Central memory CD8-positive, alpha-beta T cell (primary cell): ENCODE results near the gene PCDH9.

Experiments used
- ATAC-seq: fragments of 150-1000 bp; cut with Tn5 transposase; replicated peaks from 2 replicates; pipeline ENCODE4 v1.10.0; 2022; ENCODE audit warnings: mild to moderate bottlenecking, moderate FRiP score, moderate number of reproducible peaks; ENCODE audit not compliant: poor library complexity, severe bottlenecking; ENCODE audit errors: extremely low read depth
- DNase-seq, 2 donors: peaks; one replicate each; pipeline ENCODE4 v3.0.0; 2021; ENCODE audit warnings: low spot score in 2 of 2
- H3K27ac Mint-ChIP-seq: one replicate; pipeline ENCODE4 v1.8.0; 2022; ENCODE audit warnings: low read depth, mild to moderate bottlenecking, moderate library complexity, mixed read lengths
- H3K27me3 Mint-ChIP-seq: one replicate; pipeline ENCODE4 v1.8.0; 2022; ENCODE audit warnings: mixed read lengths
- H3K36me3 Mint-ChIP-seq: one replicate; pipeline ENCODE4 v1.8.0; 2022; ENCODE audit warnings: mild to moderate bottlenecking, moderate library complexity, mixed read lengths; ENCODE audit not compliant: insufficient read depth
- H3K4me1 Mint-ChIP-seq: one replicate; pipeline ENCODE4 v1.8.0; 2022; ENCODE audit warnings: mixed read lengths
- H3K4me3 Mint-ChIP-seq: one replicate; pipeline ENCODE4 v1.8.0; 2022; ENCODE audit warnings: mild to moderate bottlenecking, moderate library complexity, mixed read lengths
- H3K9me3 Mint-ChIP-seq: one replicate; pipeline ENCODE4 v1.8.0; 2022; ENCODE audit warnings: mixed read lengths

PCDH9 gene

DNA sequence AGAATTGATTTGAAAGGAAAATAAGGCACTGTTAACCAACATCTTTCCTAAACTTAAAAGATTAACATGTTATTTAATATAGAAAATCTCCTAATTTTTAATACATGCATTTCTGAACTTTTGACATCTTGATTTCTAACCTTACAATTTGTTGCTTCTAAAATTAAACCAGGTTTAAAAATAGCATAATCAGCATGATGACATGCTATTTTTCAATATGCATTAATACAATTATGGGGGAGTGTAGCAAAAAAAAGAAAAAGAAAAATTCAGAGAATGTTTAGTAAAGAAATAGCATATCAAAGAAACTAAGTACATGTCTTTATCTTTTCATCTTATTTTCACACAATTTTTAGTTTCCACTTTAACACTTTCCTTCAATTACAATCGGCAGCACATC lies 98.7 kb downstream of the PCDH9 start:
- ATAC-seq, result no peak
- Mint-ChIP-seq H3K9me3 (peaks cover 5% of the 10 kb centered on the region), H3K4me1 (no peaks in the 10 kb centered on the region), H3K36me3 (no peaks in the 10 kb centered on the region), H3K27ac (no peak overlapping the region), H3K27me3 (no peaks in the 10 kb centered on the region), H3K4me3 (no peak overlapping the region)
- DNase-seq, result no peak

DNA sequence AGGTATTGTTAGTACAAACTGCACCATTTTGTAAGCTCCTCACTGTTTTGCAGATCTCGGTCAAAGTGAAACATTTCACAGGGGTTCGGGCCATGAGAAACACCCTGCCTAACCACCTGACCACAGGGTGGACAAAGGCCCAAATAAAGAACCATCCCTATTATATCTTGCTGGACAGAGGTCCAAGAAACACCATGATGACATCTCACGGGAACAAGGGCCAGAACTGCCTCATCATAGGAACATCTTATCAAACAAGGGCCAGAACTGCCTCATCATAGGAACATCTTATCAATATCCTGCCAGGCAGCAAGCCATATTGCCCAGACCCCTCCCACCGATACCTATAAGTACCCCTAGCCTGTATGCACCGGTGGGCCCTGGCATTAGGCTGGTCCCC lies 99.7 kb downstream of the PCDH9 start:
- Mint-ChIP-seq H3K36me3 (no peaks in the 10 kb centered on the region), H3K9me3 (peaks cover 5% of the 10 kb centered on the region), H3K27me3 (no peaks in the 10 kb centered on the region), H3K4me3 (no peak overlapping the region), H3K4me1 (no peaks in the 10 kb centered on the region), H3K27ac (no peak overlapping the region)
- DNase-seq, result no peak
- ATAC-seq, result no peak

DNA sequence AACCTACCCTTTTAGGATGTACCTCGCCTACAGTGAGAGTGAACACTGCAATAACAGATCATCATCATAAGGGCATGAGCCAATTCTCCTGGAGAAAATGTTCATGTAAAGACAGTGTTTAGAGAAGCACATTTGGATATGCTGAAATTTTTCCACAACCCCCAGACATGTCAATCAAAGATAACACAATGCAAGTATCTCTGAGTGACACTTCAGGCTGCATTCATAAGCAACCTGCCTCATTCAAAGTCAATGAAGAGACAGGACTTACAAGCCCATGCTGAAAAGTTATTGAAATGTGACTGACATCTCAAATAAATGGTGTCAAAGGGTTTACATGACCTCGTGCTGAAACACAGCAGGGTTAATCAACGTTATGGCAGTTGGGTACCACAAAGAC lies 102.0 kb downstream of the PCDH9 start:
- Mint-ChIP-seq H3K9me3 (peaks cover 14% of the 10 kb centered on the region), H3K4me1 (no peaks in the 10 kb centered on the region), H3K27ac (no peak overlapping the region), H3K4me3 (no peak overlapping the region), H3K36me3 (no peaks in the 10 kb centered on the region), H3K27me3 (no peaks in the 10 kb centered on the region)
- DNase-seq (no peak), ATAC-seq (no peak)

DNA sequence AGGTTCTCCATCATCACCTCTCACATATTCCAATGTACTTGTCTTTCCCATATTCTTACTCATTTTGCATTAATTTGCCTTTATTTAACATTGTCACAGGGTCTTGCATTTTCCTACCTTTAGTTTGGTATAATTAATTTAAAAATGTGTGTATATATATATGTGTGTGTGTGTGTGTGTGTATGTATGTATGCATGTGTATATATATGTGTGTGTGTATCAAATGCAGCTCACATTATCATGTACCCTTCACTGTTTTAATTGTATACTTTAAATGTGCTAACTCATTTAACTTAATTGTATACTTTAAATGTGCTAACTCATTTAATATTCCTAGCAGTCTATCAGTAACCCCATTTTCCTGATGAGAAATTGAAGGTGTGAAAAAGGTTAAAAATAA lies 104.5 kb downstream of the PCDH9 start:
- no peak for ATAC-seq
- no peaks in the 10 kb centered on the region for H3K27me3 Mint-ChIP-seq
- H3K36me3 Mint-ChIP-seq, result no peaks in the 10 kb centered on the region
- H3K9me3 Mint-ChIP-seq, result peaks cover 14% of the 10 kb centered on the region
- H3K4me3 Mint-ChIP-seq, result no peak overlapping the region
- H3K4me1 Mint-ChIP-seq, result no peaks in the 10 kb centered on the region
- no peak for DNase-seq
- no peak overlapping the region for H3K27ac Mint-ChIP-seq

DNA sequence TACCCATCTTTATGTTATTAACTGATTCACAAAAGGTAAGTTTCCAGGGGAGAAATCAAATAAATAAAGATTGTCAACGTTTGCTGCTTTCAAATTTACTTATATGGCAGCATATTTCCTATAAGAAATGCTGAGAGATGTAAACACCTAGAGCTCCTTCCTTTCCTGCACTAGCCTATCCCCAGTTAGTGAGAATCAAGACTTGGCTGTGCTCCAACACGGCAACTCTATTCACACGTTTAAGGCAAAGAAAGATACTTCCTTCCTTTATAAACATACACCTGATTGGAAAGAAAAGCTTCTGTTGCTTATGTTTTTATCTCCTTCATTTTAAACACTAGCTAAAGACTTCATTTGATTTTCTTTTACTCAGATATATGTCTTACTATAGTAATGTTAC lies 107.0 kb downstream of the PCDH9 start:
- Mint-ChIP-seq H3K9me3 (peaks cover 15% of the 10 kb centered on the region), H3K36me3 (no peaks in the 10 kb centered on the region), H3K27me3 (no peaks in the 10 kb centered on the region), H3K27ac (no peak overlapping the region), H3K4me3 (no peak overlapping the region), H3K4me1 (no peaks in the 10 kb centered on the region)
- ATAC-seq (no peak), DNase-seq (no peak)

DNA sequence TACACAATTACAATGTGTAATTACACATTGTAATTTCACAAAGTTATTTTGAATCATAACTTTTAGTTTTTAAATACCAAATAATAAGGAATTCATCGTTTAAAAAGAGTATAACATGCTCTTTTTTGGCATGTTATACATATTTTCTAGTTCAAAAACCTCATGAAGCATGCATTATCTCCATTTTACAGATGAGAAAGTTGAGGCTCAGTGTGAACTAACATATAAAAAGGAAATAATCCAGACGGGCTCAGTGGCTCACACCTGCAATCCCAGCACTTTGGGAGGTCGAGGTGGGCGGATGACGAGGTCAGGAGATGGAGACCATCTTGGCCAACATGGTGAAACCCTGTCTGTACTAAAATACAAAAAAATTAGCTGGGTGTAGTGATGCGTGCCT lies 107.9 kb downstream of the PCDH9 start:
- ATAC-seq (no peak), DNase-seq (no peak)
- Mint-ChIP-seq H3K27ac (no peak overlapping the region), H3K27me3 (no peaks in the 10 kb centered on the region), H3K9me3 (peaks cover 17% of the 10 kb centered on the region), H3K4me1 (no peaks in the 10 kb centered on the region), H3K4me3 (no peak overlapping the region), H3K36me3 (no peaks in the 10 kb centered on the region)

DNA sequence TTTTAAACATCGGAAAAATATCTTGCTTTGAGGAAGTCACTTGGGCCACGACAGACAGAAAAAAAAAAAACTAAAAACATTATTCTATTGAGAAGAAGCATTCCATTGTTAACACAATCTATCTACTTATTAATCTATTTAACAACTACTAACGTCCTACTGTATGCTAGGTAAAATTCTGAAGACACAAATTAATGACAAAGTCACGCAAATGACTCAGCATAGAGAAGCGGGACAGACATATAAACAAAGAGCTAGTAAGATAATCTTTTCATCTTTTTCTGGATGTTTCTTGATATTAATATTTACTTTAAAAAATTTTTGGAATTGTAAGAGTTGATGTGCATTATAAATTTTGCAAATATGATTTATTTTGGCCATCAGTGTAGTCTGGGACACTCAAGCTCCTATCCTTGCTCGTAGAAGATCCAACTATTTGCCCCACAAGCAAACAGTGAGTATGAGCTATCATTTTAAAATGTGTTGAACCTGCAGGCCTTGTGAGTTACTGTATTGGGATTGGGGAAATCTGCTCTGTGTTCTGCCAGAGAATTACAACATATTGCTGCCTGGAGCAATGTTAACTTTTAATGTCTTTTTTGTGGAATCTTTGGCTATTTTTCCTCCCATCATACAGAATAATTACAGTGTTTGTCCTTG lies 109.1 kb downstream of the PCDH9 start:
- Mint-ChIP-seq H3K27ac (no peak overlapping the region), H3K4me3 (no peak overlapping the region), H3K36me3 (no peaks in the 10 kb centered on the region), H3K9me3 (peaks cover 20% of the 10 kb centered on the region), H3K4me1 (no peaks in the 10 kb centered on the region), H3K27me3 (no peaks in the 10 kb centered on the region)
- DNase-seq (no peak), ATAC-seq (no peak)

DNA sequence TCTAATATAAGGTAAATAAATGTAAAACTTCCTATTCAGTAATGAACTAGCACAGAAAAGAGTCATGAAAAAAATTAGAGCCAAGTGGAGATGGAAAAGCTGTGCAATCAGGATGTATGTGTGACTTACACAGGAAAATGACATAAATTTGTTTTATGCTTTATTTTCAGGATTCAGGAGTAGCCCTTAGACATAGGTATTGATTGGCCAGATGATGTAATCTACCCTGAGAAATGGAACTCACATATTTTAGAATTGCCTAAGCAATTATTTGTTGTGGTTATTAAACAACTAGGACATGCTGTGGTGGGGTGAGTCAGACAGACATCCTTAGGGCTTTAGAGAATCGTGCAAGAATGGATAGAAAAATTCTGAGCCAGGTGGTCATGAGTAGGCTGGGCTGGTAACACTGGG lies 110.6 kb downstream of the PCDH9 start:
- no peak for ATAC-seq
- H3K36me3 Mint-ChIP-seq, result no peaks in the 10 kb centered on the region

DNA sequence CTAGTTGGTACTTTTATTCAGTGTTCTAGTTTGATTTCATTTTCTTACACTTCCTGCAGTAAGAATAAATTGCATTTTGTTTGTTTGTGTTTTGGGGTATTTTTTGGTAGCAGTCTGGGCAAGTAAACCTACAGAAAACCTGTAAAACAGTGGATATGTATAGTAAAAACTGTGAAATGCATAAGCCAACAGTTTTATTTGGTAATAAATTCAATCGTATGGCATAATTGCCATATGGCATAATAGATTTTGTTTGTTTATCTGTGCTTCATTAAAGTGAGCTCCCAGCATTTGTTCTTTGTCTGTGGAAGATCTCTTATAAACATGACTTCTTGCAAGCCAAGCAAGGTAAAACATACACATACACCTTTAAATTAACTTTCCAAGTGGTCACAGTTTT lies 111.9 kb downstream of the PCDH9 start:
- Mint-ChIP-seq H3K27ac (no peak overlapping the region), H3K27me3 (no peaks in the 10 kb centered on the region), H3K4me3 (no peak overlapping the region), H3K36me3 (no peaks in the 10 kb centered on the region), H3K9me3 (peaks cover 11% of the 10 kb centered on the region), H3K4me1 (no peaks in the 10 kb centered on the region)
- no peak for ATAC-seq
- DNase-seq, result no peak

More for the DNA sequence above, 110.6 kb downstream of the PCDH9 start:
- no peak for DNase-seq
- Mint-ChIP-seq H3K9me3 (peaks cover 13% of the 10 kb centered on the region), H3K4me1 (no peaks in the 10 kb centered on the region), H3K27ac (no peak overlapping the region), H3K4me3 (no peak overlapping the region), H3K27me3 (no peaks in the 10 kb centered on the region)

DNA sequence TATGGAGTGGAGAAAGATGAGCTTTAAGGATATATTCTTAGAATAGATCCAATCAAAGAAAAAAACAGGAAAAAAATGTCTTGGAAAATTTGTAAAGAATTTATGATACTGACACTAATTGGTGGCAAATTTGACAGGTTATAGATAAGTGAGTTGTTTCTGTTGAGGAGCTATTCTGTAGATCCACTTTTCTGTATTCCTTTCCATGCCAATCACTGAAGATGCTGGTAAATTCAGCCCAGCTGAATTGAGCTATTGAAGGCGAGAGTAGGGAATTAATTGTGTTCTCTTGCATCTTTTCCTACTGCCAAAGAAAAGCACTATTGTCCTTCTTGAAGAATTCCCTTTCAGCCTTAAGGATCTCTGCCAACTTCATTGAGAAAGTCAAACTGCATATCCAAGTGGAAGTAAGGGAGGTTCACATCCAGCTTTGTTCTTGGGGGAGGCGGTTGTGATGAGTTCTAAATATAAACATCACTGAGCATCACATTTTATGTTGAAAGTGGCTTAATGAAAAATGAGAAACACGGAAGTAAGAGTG lies 113.1 kb downstream of the PCDH9 start:
- Mint-ChIP-seq H3K9me3 (peaks cover 19% of the 10 kb centered on the region), H3K36me3 (no peaks in the 10 kb centered on the region), H3K27ac (no peak overlapping the region), H3K4me3 (no peak overlapping the region), H3K4me1 (no peaks in the 10 kb centered on the region), H3K27me3 (no peaks in the 10 kb centered on the region)
- ATAC-seq (no peak), DNase-seq (no peak)

DNA sequence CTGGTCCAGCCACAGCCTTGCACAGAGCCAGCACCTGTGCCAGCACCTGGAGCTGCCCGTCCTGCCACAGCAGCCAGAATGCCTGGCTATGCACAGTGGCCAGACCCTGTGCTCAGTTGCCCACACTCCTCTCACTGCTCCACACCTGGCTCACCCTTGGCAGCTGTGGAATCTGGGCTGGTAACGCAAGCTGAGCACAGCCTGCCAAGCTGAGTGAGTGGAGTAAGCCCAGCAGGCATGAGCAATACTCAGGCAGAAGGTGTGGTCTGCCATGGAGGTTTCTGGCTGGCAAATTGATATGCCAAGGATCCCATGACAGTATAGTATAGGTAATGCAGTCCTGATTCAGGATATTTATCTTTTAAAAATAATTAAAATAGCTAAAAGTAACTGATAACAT lies 122.2 kb downstream of the PCDH9 start:
- no peak overlapping the region for H3K4me3 Mint-ChIP-seq
- no peak for ATAC-seq
- peaks cover 16% of the 10 kb centered on the region for H3K9me3 Mint-ChIP-seq
- no peak for DNase-seq
- H3K27ac Mint-ChIP-seq, result no peak overlapping the region
- no peaks in the 10 kb centered on the region for H3K36me3 Mint-ChIP-seq
- no peaks in the 10 kb centered on the region for H3K27me3 Mint-ChIP-seq
- no peaks in the 10 kb centered on the region for H3K4me1 Mint-ChIP-seq

DNA sequence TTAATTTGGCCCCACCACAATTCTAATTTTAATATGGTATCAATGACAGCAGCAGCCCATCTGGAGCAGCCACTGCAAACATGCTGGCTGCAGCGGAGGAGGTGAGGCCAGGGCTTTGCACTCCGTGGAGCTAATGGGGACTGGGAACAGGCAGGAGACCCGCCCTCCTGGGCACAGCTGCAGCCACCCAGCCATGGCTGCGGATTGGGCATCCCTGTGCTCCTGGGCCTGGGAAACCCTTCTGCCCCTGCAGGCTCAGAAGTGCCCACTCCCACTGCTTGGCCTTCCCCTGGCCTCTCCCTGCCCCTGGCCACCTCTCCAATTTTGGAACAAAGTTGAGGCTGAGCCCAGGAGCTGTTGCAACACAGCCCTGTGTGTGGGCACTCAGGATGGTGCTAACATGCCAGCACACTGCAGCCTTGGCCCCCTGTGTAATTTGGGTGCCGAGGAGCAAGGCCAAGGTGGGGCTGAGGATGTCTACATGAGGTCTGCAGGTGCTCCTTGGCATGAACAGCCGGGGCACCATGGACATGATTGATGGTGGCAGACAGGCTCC lies 123.6 kb downstream of the PCDH9 start:
- no peak overlapping the region for H3K27ac Mint-ChIP-seq
- ATAC-seq (no peak), DNase-seq (no peak)
- no peaks in the 10 kb centered on the region for H3K4me1 Mint-ChIP-seq
- no peak overlapping the region for H3K4me3 Mint-ChIP-seq
- no peaks in the 10 kb centered on the region for H3K36me3 Mint-ChIP-seq
- H3K27me3 Mint-ChIP-seq, result no peaks in the 10 kb centered on the region
- peaks cover 6% of the 10 kb centered on the region for H3K9me3 Mint-ChIP-seq

DNA sequence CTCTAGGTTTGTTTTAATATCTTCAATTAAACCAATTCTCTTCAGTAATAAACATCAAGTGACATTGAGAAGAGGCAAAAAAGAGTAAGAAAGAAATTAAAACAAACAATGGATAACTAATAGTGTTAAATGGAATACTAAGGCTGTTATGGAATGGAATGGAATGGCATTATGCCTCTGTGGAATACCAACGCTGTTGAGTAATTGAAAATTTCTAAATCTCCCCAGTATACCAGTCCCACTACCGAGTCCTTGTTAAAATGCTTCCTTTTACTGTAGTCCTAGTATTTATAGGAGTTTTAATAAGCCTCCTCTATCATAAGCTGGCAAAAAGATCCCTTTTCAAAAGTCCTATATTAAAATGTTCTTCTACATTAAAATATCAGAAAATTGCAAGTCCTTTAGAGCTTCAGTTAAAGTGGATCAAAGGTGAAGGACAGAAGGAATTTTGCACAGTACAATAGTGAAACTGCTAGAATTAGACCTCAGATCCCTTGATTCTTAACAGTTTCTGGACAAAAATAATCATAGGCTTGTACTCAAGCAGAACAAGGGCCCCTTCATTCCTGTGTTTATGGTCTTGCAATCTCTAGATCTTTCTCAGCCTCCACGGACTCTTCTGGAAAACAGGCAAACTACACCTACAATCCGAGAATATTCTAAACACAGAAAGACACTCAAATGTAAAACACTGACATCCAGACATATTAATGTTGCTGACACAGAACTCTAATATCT lies 128.2 kb downstream of the PCDH9 start:
- ATAC-seq, result no peak
- Mint-ChIP-seq H3K4me3 (no peak overlapping the region), H3K9me3 (peaks cover 6% of the 10 kb centered on the region), H3K27me3 (no peaks in the 10 kb centered on the region), H3K27ac (no peak overlapping the region), H3K36me3 (no peaks in the 10 kb centered on the region), H3K4me1 (no peaks in the 10 kb centered on the region)
- no peak for DNase-seq
